GM19099 (cell line): ENCODE measurements around the gene ABHD6.

Experiments
- POLR2A ChIP-seq: IDR thresholded peaks from 3 replicates; pipeline ENCODE4 v1.6.1; 2011; ENCODE audit warnings: low read depth; ENCODE audit not compliant: insufficient read length; ENCODE audit errors: extremely low read depth

Gene ABHD6

GRCh38 chr3:58336135-58336882, 98.7 kb downstream of the ABHD6 start:
- TF ChIP-seq POLR2A: no peak

GRCh38 chr3:58337190-58337589, 99.6 kb downstream of the ABHD6 start:
- TF ChIP-seq POLR2A: no peak

- TF ChIP-seq POLR2A: no peak
Observed at GRCh38 chr3:58340594-58341244, 103.1 kb downstream of the ABHD6 start.

GRCh38 chr3:58341376-58341775, 103.8 kb downstream of the ABHD6 start:
- TF ChIP-seq POLR2A: no peak

- no peak for TF ChIP-seq POLR2A
Observed at GRCh38 chr3:58342676-58343075, 105.1 kb downstream of the ABHD6 start.
